ACC112 (cell line): ENCODE measurements around the gene POR.
A peak's percentile ranks its signal among the peaks of the same experiment; 100 is the strongest.
"Not testable (repeated sequence)": the region's sequence is repeated elsewhere in the genome, so short reads cannot be mapped to it uniquely, and the experiment has no call there.

Source experiments
- H2AFZ ChIP-seq: fragments of 200-600 bp; sonication (generic); one replicate; pipeline ENCODE4 v1.6.0; 2017; ENCODE audit warnings: antibody characterized with exemption, low read length; ENCODE audit not compliant: unreplicated experiment
- H3K27ac ChIP-seq: fragments of 200-600 bp; sonication (generic); 2 replicates; pipeline ENCODE4 v1.5.1; 2014; ENCODE audit warnings: low read depth, mild to moderate bottlenecking, antibody characterized with exemption, low read length, moderate library complexity
- H3K27me3 ChIP-seq: fragments of 200-600 bp; sonication (generic); 2 replicates; pipeline ENCODE4 v1.6.1; 2014; ENCODE audit warnings: mild to moderate bottlenecking, antibody characterized with exemption, low read length, moderate library complexity, mixed read lengths; ENCODE audit not compliant: insufficient read depth
- H3K36me3 ChIP-seq: fragments of 200-600 bp; sonication (generic); 2 replicates; pipeline ENCODE4 v1.6.1; 2016; ENCODE audit warnings: mild to moderate bottlenecking, antibody characterized with exemption, low read length, moderate library complexity, mixed read lengths; ENCODE audit not compliant: insufficient read depth
- H3K4me1 ChIP-seq: fragments of 200-600 bp; sonication (generic); one replicate; pipeline ENCODE4 v1.6.1; 2016; ENCODE audit warnings: low read length, mixed read lengths; ENCODE audit not compliant: insufficient read depth, unreplicated experiment, control insufficient read depth
- H3K4me3 ChIP-seq: fragments of 200-600 bp; sonication (generic); 2 replicates; pipeline ENCODE4 v1.5.1; 2014; ENCODE audit warnings: mild to moderate bottlenecking, low read depth, low read length
- H3K79me2 ChIP-seq: fragments of 200-600 bp; sonication (generic); one replicate; pipeline ENCODE4 v1.6.0; 2016; ENCODE audit warnings: low read length; ENCODE audit not compliant: control insufficient read depth, unreplicated experiment, insufficient read depth

Gene POR

DNA sequence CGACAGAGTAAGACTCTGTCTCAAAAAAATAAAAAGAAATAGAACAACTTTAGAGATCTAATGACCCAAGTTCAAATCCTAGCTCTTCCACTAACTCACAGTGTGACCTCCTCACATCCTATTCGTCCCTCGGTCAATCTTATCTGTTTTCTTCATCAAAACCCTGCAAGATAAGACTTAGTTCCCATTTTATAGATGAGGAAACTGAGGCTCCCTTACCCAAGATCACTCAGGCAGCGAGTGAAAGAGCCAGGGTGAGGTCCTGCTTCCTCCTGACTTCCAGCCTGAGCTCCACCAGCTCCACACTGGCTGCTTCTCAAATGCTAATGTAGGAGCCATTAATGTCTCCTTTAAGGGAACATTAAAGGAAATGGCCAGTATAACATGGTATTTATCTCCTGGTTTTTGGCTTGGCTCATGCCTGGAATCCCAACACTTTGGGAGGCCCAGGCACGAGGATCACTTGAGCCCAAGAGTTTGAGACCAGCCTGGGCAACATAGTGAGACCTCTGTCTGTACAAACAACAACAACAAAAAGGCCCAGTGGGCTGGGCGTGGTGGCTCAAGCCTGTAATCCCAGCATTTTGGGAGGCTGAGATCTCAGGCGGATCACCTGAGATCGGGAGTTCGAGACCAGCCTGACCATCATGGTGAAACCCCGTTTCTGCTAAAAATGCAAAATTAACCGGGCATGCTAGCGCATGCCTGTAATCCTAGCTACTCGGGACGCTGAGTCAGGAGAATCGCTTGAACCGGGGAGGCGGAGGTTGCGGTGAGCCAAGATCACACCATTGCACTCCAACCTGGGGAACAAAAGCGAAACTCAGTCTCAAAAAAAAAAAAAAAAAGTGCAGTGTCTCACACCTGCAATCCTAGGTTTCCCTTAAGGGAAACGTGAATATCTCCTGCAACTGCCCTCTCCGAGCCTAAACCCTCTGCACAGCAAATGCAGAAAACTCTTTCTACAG is 39.6 kb upstream of the POR start:
- H3K4me3 ChIP-seq, result no peak overlapping the region
- H3K79me2 ChIP-seq, result peaks cover 13% of the 10 kb centered on the region
- H2AFZ ChIP-seq, result no peak overlapping the region
- H3K27me3 ChIP-seq, result no peaks in the 10 kb centered on the region
- H3K36me3 ChIP-seq, result no peaks in the 10 kb centered on the region
- H3K27ac ChIP-seq, result no peak overlapping the region
- peaks cover 19% of the 10 kb centered on the region for H3K4me1 ChIP-seq

DNA sequence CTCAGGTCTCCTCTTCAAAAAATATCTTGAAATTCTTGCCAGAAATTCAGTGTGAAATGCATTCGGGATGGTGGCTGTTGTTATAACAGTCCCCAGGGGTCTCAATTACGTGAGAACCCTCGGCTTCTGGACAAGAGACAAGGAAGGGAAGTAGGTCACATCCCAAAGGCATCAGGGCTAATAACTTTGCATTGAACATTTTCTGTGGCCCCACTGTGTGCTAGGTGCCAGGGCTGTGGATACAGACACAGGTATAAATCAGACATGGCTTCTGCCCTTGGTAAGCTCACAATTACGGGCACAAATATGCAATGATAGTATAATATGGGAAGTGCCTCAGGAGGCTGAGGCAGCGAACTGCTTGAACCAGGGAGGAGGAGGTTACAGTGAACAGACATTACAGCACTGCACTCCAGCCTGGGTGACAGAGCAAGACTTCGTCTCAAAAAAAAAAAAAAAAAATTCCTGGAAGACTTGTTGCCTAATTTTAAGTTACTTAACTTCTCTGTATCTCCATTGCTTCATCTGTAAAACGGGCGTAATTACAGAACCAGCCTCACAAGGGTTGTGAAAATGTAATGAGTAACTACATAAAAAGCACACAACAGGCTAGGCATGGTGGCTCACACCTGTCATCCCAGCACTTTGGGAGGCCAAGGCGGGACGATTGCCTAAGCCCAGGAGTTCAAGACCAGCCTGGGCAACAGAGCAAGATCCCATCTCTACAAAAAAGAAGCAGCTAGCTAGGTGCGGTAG is 38.7 kb upstream of the POR start:
- Histone ChIP-seq H3K4me3 (no peak overlapping the region), H3K27me3 (no peaks in the 10 kb centered on the region), H2AFZ (no peak overlapping the region), H3K4me1 (peaks cover 21% of the 10 kb centered on the region), H3K27ac (no peak overlapping the region), H3K79me2 (peaks cover 16% of the 10 kb centered on the region), H3K36me3 (no peaks in the 10 kb centered on the region)

DNA sequence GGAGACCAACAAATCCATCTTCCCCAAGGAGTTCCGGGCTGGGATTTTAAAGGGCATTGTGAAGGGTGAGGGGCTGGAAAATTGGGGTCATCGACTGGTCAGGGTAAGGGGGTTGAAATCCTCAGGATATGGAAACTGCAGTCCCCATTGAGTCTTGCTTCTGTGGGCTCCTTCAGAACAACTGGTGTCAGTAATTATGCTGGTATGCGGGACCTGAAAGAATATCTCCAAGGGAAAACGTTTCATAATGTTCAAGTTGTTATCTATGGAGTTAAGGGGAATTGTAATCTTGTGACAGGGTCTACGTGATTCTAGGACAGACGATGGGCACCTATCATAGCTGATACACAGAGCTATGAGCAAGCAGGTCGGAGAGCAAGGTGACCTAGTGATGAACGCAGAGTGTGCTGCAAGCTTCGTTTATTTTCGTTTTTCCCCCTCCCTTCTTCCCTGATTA is 36.6 kb upstream of the POR start:
- Histone ChIP-seq H3K27ac (peak overlapping the region; percentile 23), H3K27me3 (no peaks in the 10 kb centered on the region), H2AFZ (peak overlapping the region; percentile 64), H3K4me1 (peaks cover 14% of the 10 kb centered on the region), H3K4me3 (peak overlapping the region; percentile 64), H3K79me2 (peaks cover 17% of the 10 kb centered on the region), H3K36me3 (peaks cover 7% of the 10 kb centered on the region; the same call in 1 of the 2 replicates)

DNA sequence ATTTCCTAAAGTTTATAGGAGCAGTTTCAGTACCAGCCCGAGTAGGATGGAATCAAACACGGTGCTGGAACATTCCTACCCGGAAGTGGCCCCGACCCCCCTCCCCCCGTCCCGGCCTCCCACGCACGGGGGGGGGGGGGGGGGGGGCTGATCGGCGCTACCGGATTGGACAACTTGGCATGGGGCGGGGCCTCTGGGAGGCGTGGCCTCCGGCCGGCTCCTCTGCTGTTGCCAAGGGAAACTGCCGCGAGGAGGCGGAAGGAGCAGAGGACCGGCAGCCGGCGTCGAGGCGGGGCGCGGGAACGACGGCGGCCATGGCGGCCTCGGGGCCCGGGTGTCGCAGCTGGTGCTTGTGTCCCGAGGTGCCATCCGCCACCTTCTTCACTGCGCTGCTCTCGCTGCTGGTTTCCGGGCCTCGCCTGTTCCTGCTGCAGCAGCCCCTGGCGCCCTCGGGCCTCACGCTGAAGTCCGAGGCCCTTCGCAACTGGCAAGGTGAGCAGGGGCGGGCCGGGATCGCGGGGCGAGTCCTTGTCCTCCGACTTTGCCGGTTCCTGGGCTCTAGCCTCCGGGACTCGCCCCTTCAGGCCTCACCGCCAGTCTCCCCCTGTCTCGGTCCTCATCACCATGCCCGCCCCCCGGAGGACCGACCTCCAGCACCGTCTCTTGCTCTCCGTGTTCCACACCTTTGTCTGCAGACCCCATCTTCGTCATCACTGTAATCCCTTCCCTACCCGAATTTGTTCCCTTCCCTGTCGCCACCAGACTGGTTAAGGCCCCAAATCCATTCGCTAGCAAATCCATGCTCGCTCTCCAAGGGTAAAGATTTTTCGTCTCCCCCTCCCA is 36.0 kb upstream of the POR start, which contains the start of gene RHBDD2:
Gene RHBDD2 (plus strand): TSS at position 266 of the 843 bp plus-strand sequence. CDS start 49 bp downstream, at position 315.
- Histone ChIP-seq H3K4me3 (peak within 1 kb of the TSS; percentile 98), H3K79me2 (peaks cover 17% of the 10 kb centered on the region), H3K27me3 (no peaks in the 10 kb centered on the region), H3K36me3 (peaks cover 7% of the 10 kb centered on the region; the same call in 1 of the 2 replicates), H3K4me1 (peaks cover 14% of the 10 kb centered on the region), H2AFZ (peak within 1 kb of the TSS; percentile 64), H3K27ac (peak within 1 kb of the TSS; percentile 23)

DNA sequence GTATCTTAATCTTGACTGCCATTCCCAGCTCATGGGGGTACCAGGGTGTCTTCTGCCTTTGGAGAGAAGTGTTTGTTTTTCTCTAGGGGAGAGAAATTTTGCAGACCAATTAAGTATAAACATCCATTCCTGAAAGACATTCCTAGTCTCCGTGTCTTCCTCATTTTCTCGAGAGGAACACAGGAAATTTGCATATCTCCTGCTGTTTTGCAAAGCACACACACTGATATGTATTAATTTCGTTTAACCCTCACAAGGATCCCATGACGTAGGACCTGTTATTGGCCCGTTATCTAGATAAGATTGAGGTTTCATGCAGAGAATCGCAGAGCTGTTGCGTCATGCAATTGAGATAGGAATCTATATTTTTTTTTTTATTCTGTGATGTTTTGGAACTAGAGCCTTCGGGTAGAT is 35.2 kb upstream of the POR start:
- Histone ChIP-seq H3K27me3 (no peaks in the 10 kb centered on the region), H3K27ac (peak overlapping the region; percentile 1; the same call in 1 of the 2 replicates), H2AFZ (peak overlapping the region; percentile 31), H3K79me2 (peaks cover 17% of the 10 kb centered on the region), H3K36me3 (peaks cover 7% of the 10 kb centered on the region; the same call in 1 of the 2 replicates), H3K4me3 (peak overlapping the region; percentile 98), H3K4me1 (peaks cover 14% of the 10 kb centered on the region)

DNA sequence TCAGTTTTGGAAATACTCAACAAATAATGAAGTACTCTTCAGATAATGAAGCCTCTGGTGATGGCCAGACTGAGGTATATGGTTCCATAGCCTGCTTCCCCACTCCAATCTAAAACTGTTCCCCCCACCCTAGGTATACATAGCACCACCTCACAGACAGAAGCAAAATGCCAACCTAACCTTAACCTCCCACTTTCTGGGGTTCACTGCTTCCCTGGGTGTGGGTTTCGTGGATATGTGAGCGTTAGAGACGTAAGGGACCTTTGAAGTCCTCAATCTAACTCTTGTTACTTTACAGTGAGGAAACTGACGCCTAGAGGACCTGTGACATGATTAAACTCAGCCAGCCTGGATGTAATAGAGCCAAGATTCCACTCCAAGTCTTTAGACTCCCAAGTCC is 34.7 kb upstream of the POR start:
- no peak overlapping the region for H3K27ac ChIP-seq

DNA sequence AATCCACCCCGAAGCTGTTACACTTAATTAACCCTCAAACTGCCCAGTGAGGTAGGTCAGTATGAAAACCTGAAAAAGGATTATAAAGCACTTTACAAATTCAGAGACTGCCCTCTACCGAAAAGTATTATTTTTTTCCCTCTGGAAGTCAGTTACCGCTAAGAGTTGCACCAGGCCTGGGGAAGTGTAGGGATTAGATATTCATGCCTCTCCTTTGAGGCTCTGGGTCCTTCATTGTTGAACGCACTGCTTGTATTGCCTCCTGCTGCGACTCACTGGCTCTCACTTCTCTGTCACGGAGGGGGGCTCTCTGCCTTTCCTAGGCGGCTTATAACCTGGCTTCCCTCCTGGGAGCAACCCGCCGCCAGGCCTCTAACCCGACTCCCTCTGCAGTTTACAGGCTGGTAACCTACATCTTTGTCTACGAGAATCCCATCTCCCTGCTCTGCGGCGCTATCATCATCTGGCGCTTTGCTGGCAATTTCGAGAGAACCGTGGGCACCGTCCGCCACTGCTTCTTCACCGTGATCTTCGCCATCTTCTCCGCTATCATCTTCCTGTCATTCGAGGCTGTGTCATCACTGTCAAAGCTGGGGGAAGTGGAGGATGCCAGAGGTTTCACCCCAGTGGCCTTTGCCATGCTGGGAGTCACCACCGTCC is 33.4 kb upstream of the POR start:
- no peak overlapping the region for H3K27ac ChIP-seq
- peaks cover 14% of the 10 kb centered on the region for H3K4me1 ChIP-seq
- no peak overlapping the region for H3K4me3 ChIP-seq
- no peaks in the 10 kb centered on the region for H3K27me3 ChIP-seq
- peaks cover 7% of the 10 kb centered on the region; the same call in 1 of the 2 replicates for H3K36me3 ChIP-seq
- peaks cover 17% of the 10 kb centered on the region for H3K79me2 ChIP-seq
- H2AFZ ChIP-seq, result no peak overlapping the region

More for the DNA sequence above, 34.7 kb upstream of the POR start:
- Histone ChIP-seq H2AFZ (no peak overlapping the region), H3K36me3 (peaks cover 7% of the 10 kb centered on the region; the same call in 1 of the 2 replicates), H3K79me2 (peaks cover 17% of the 10 kb centered on the region), H3K4me1 (peaks cover 14% of the 10 kb centered on the region), H3K27me3 (no peaks in the 10 kb centered on the region), H3K4me3 (peak overlapping the region; percentile 98)

DNA sequence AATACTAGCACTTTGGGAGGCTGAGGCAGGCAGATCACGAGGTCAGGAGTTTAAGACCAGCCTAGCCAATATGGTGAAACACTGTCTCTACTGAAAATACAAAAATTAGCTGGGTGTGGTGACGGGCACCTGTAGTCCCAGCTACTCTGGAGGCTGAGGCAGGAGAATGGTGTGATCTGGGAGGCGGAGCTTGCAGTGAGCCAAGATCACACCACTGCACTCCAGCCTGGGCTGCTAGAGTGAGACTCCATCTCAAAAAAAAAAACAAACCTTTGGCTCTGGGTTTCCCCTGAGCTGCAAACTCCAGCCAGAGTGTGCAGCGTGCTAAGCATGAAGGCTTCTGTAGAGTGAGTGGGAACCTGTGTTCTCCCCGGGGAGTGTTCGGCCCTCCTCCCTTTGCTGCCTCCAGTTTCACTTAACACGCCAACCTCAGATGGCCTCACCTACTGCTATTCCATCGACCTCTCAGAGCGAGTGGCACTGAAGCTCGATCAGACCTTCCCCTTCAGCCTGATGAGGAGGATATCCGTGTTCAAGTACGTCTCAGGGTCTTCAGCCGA is 31.6 kb upstream of the POR start:
- not testable (repeated sequence) for H2AFZ ChIP-seq, H3K27me3 ChIP-seq, H3K36me3 ChIP-seq, H3K4me1 ChIP-seq, H3K4me3 ChIP-seq, H3K27ac ChIP-seq
- peaks cover 17% of the 10 kb centered on the region for H3K79me2 ChIP-seq

DNA sequence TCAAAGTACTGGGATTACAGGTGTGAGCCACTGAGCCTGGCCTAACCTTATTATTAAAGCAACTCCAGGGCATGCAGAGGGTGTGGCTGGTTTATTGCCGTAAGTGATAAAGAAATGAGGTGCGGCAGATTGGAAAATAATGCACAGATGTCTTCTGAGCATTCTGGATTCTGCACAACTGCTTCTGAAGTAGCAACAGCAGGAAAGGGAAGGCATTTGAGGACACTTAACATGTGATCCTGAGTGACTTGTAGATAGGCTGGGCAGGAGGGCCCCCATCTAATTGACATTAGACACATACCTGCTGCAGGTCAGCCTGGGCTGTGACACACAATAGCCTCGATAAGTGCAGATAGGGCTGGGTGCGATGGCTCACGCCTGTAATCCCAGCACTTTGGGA is 30.5 kb upstream of the POR start:
- Histone ChIP-seq H3K27ac (no peak overlapping the region), H2AFZ (no peak overlapping the region), H3K36me3 (peaks cover 7% of the 10 kb centered on the region; the same call in 1 of the 2 replicates)

More for the DNA sequence above, 30.5 kb upstream of the POR start:
- H3K4me1 ChIP-seq, result peaks cover 7% of the 10 kb centered on the region
- no peaks in the 10 kb centered on the region for H3K27me3 ChIP-seq
- peaks cover 12% of the 10 kb centered on the region for H3K79me2 ChIP-seq
- no peak overlapping the region for H3K4me3 ChIP-seq
